GM21367 (cell line): Measurements from ENCODE around the gene AP1S3.
"Not testable (repeated sequence)": the region's sequence is repeated elsewhere in the genome, so short reads cannot be mapped to it uniquely, and the experiment has no call there.

Experiments used
- ATAC-seq: cut with Tn5 transposase; IDR thresholded peaks from one replicate; pipeline ENCODE4 v1.9.1; 2021; ENCODE audit not compliant: unreplicated experiment

AP1S3 gene

GRCh38 chr2:223854741-223855140, 17.4 kb upstream of the AP1S3 start:
- ATAC-seq, result peak; percentile 43

- no peak for ATAC-seq
These were observed 16.0 kb upstream of the AP1S3 start for GRCh38 chr2:223853425-223853837.

GRCh38 chr2:223852281-223852795, 15.0 kb upstream of the AP1S3 start:
- ATAC-seq, result no peak

GRCh38 chr2:223847410-223847809, 10.0 kb upstream of the AP1S3 start:
- ATAC-seq, result no peak

GRCh38 chr2:223846515-223846914, 9.1 kb upstream of the AP1S3 start:
- no peak for ATAC-seq

GRCh38 chr2:223841436-223842190, 4.2 kb upstream of the AP1S3 start:
- peak; percentile 26 for ATAC-seq

GRCh38 chr2:223835701-223836532, 1.5 kb downstream of the AP1S3 start:
- peak; percentile 61 for ATAC-seq

GRCh38 chr2:223834431-223834830, 3.0 kb downstream of the AP1S3 start:
- no peak for ATAC-seq

- ATAC-seq, result no peak
These were observed 5.0 kb downstream of the AP1S3 start for GRCh38 chr2:223832241-223832903.

- no peak for ATAC-seq
These were observed 8.3 kb downstream of the AP1S3 start for GRCh38 chr2:223829128-223829527.

- no peak for ATAC-seq
These were observed 9.1 kb downstream of the AP1S3 start for GRCh38 chr2:223828314-223828713.

- no peak for ATAC-seq
These were observed 10.4 kb downstream of the AP1S3 start for GRCh38 chr2:223826995-223827394.

- ATAC-seq, result no peak
These were observed 13.1 kb downstream of the AP1S3 start for GRCh38 chr2:223824301-223824700.

GRCh38 chr2:223822818-223823217, 14.6 kb downstream of the AP1S3 start:
- ATAC-seq, result no peak

GRCh38 chr2:223820549-223820948, 16.8 kb downstream of the AP1S3 start:
- ATAC-seq, result no peak

- ATAC-seq, result no peak
These were observed 17.5 kb downstream of the AP1S3 start for GRCh38 chr2:223819891-223820290.

GRCh38 chr2:223815884-223816570, 21.4 kb downstream of the AP1S3 start:
- no peak for ATAC-seq

GRCh38 chr2:223815186-223815883, 22.0 kb downstream of the AP1S3 start:
- ATAC-seq, result no peak

GRCh38 chr2:223814764-223815163, 22.6 kb downstream of the AP1S3 start:
- not testable (repeated sequence) for ATAC-seq

GRCh38 chr2:223813329-223813728, 24.1 kb downstream of the AP1S3 start:
- no peak for ATAC-seq
